Testis (tissue), 3 donors: Measurements from ENCODE around the gene PAGR1. TPM values are rescaled to one million over a fixed set of nuclear protein-coding genes. Genes with fewer than 3 reads are reported as not detected.
"Not testable (repeated sequence)": the region's sequence is repeated elsewhere in the genome, so short reads cannot be mapped to it uniquely, and the experiment has no call there.

Source experiments
- DNase-seq: peaks from one replicate; pipeline ENCODE4 v3.0.0-alpha.2; 2019
- H3K27ac ChIP-seq, 2 donors: fragments of 200-600 bp; sonication (generic); one replicate each; pipeline ENCODE4 v1.5.1; 2019
- H3K27me3 ChIP-seq: fragments of 200-600 bp; sonication (generic); one replicate; pipeline ENCODE4 v1.5.1; 2019
- H3K36me3 ChIP-seq: fragments of 200-600 bp; sonication (generic); one replicate; pipeline ENCODE4 v1.5.1; 2017; ENCODE audit warnings: low read depth; ENCODE audit errors: missing control alignments
- H3K4me1 ChIP-seq: fragments of 200-600 bp; sonication (generic); one replicate; pipeline ENCODE4 v1.5.1; 2019
- H3K4me3 ChIP-seq, 2 donors: fragments of 200-600 bp; sonication (generic); one replicate each; pipeline ENCODE4 v1.5.1; 2017 to 2019
- H3K9me3 ChIP-seq: fragments of 200-600 bp; sonication (generic); one replicate; pipeline ENCODE4 v1.5.1; 2017
- CTCF ChIP-seq, 3 experiments: fragments of 450-650 bp in 2 of 3; fragments of 200-600 bp in 1 of 3; sonication (generic) in 1 of 3; IDR thresholded peaks; one replicate each; pipeline ENCODE4 v1.5.1; 2016 to 2019; ENCODE audit warnings: antibody characterized with exemption in 3 of 3, mild to moderate bottlenecking in 2 of 3, moderate library complexity in 1 of 3
- POLR2A ChIP-seq: fragments of 450-650 bp; IDR thresholded peaks from one replicate; pipeline ENCODE4 v1.6.1; 2017; ENCODE audit warnings: antibody characterized with exemption, mild to moderate bottlenecking, moderate library complexity
- WGBS, 2 donors: methylation state at CpG; one replicate each; pipeline ENCODE4 v1.1.5; 2018; 5-methylcytosine and 5-hydroxymethylcytosine counted together
- intact Hi-C: fragments of 100-400 bp; cut with DNase I; formaldehyde crosslinking; loops from one replicate; pipeline ENCODE4 v1.15.1; 2023; ENCODE audit warnings: low total_unique reads
- polyA plus RNA-seq: library from polyadenylated mRNA; stranded (reverse); fragments of 350-450 nt; fragmentation: Illumina TruSeq; extraction: RNeasy Lipid Tissue Mini Kit (QIAGEN cat#74804); gene quantifications from one replicate; pipeline ENCODE4 v1.2.3, GENCODE V29; 2014; ENCODE audit warnings: low read depth, low replicate concordance; ENCODE audit not compliant: insufficient read depth
- small RNA-seq, 2 donors: library from RNA; depleted of rRNA; stranded (forward); fragments of <200 nt; gene quantifications; one replicate each; pipeline ENCODE3, GENCODE V24; 2016
- total RNA-seq, 2 donors: library from RNA; depleted of rRNA; stranded (reverse); fragments of >200 nt; gene quantifications; one replicate each; pipeline ENCODE4 v1.2.3, GENCODE V29; 2016

PAGR1 gene
- total and polyA plus RNA-seq, 3 donors from 2014 or later, result 36.1 to 68.4 (median 53.0) TPM

- no peaks in the 10 kb centered on the region for H3K9me3 ChIP-seq
- DNase-seq, result no peak
- TF ChIP-seq CTCF (IDR thresholded peaks at IDR 0.05) (no peak), POLR2A (no peak)
- no peak overlapping the region for H3K4me3 ChIP-seq
- H3K4me1 ChIP-seq, result peaks cover 3% of the 10 kb centered on the region
- no peak overlapping the region for H3K27ac ChIP-seq
- no peaks in the 10 kb centered on the region for H3K36me3 ChIP-seq
- 72 to 89% methylated on average over 5 to 8 of the region's 8 CpGs for WGBS, 2 donors
- H3K27me3 ChIP-seq, result no peaks in the 10 kb centered on the region
- intact Hi-C loops, result no loop called here
Observed at GRCh38 chr16:29868396-29869009, 52.6 kb downstream of the PAGR1 start.

- H3K27ac ChIP-seq, H3K4me3 ChIP-seq, H3K36me3 ChIP-seq, DNase-seq, H3K4me1 ChIP-seq, H3K27me3 ChIP-seq, H3K9me3 ChIP-seq, intact Hi-C loops: not testable (repeated sequence)
- WGBS, 2 donors, result 92 to 95% methylated on average over 8 of the region's 8 CpGs
Observed at GRCh38 chr16:29869067-29869466, 53.1 kb downstream of the PAGR1 start.

Small RNA genes within 50 kb of the gene (small RNA-seq; reads per million reads assigned to genes)
- 0 reads per million in 2 donors for gene AC009133.6
- gene AC120114.4, result 0 reads per million in 2 donors

Other genes with a start within 250 kb of the PAGR1 start
- gene SPN, start 152.9 kb upstream of the PAGR1 start, total RNA-seq, result under 1 TPM in 1 of 2 donors, not detected in 1; 0.74 TPM
- gene SPN, start 152.9 kb upstream of the PAGR1 start, polyA plus RNA-seq, result 3.2 TPM
- gene QPRT, start 137.0 kb upstream of the PAGR1 start, total RNA-seq, result 1 to 10 TPM; 4.3 to 7.6 TPM
- gene QPRT, start 137.0 kb upstream of the PAGR1 start, polyA plus RNA-seq, result 13.6 TPM
- gene C16orf54, start 70.2 kb upstream of the PAGR1 start, total RNA-seq, result under 1 TPM; 0.31 to 0.79 TPM
- gene C16orf54, start 70.2 kb upstream of the PAGR1 start, polyA plus RNA-seq, result 1.1 TPM
- gene ZG16, start 37.9 kb upstream of the PAGR1 start, total RNA-seq, result under 1 TPM in 1 of 2 donors, not detected in 1; 0.12 TPM
- not detected for gene ZG16, start 37.9 kb upstream of the PAGR1 start, polyA plus RNA-seq
- gene KIF22, start 25.4 kb upstream of the PAGR1 start, total RNA-seq, result 10 to 100 TPM; 79.8 to 85.1 TPM
- gene KIF22, start 25.4 kb upstream of the PAGR1 start, polyA plus RNA-seq, result 69.6 TPM
- gene MAZ, start 9.6 kb upstream of the PAGR1 start, total RNA-seq, result 100 to 1,000 TPM; 173 to 186 TPM
- gene MAZ, start 9.6 kb upstream of the PAGR1 start, polyA plus RNA-seq, result 217 TPM
- gene PRRT2, start 4.0 kb upstream of the PAGR1 start, total RNA-seq, result 10 to 100 TPM; 13.3 to 18.0 TPM
- gene PRRT2, start 4.0 kb upstream of the PAGR1 start, polyA plus RNA-seq, result 8.0 TPM
- 100 to 1,000 TPM; 147 to 224 TPM for gene MVP, start 4.3 kb downstream of the PAGR1 start, total RNA-seq
- 119 TPM for gene MVP, start 4.3 kb downstream of the PAGR1 start, polyA plus RNA-seq
- gene CDIPT, start 47.1 kb downstream of the PAGR1 start, total RNA-seq, result 100 to 1,000 TPM in 1 of 2 donors, 10 to 100 TPM in 1; 90.3 to 100 TPM
- 68.7 TPM for gene CDIPT, start 47.1 kb downstream of the PAGR1 start, polyA plus RNA-seq
- gene SEZ6L2, start 83.4 kb downstream of the PAGR1 start, total RNA-seq, result 10 to 100 TPM; 43.7 to 57.5 TPM
- 40.9 TPM for gene SEZ6L2, start 83.4 kb downstream of the PAGR1 start, polyA plus RNA-seq
- gene ASPHD1, start 84.3 kb downstream of the PAGR1 start, total RNA-seq, result 10 to 100 TPM in 1 of 2 donors, 1 to 10 TPM in 1; 6.2 to 13.7 TPM
- 11.1 TPM for gene ASPHD1, start 84.3 kb downstream of the PAGR1 start, polyA plus RNA-seq
- gene KCTD13, start 110.1 kb downstream of the PAGR1 start, total RNA-seq, result 100 to 1,000 TPM; 202 to 241 TPM
- gene KCTD13, start 110.1 kb downstream of the PAGR1 start, polyA plus RNA-seq, result 126 TPM
- gene TMEM219, start 145.9 kb downstream of the PAGR1 start, total RNA-seq, result 100 to 1,000 TPM; 160 to 203 TPM
- gene TMEM219, start 145.9 kb downstream of the PAGR1 start, polyA plus RNA-seq, result 280 TPM
- gene TAOK2, start 157.7 kb downstream of the PAGR1 start, total RNA-seq, result 100 to 1,000 TPM; 126 to 140 TPM
- gene TAOK2, start 157.7 kb downstream of the PAGR1 start, polyA plus RNA-seq, result 66.5 TPM
- gene HIRIP3, start 179.5 kb downstream of the PAGR1 start, total RNA-seq, result 10 to 100 TPM; 32.1 to 40.2 TPM
- gene HIRIP3, start 179.5 kb downstream of the PAGR1 start, polyA plus RNA-seq, result 57.3 TPM
- 10 to 100 TPM; 64.0 to 72.3 TPM for gene INO80E, start 180.1 kb downstream of the PAGR1 start, total RNA-seq
- 98.1 TPM for gene INO80E, start 180.1 kb downstream of the PAGR1 start, polyA plus RNA-seq
- gene DOC2A, start 194.9 kb downstream of the PAGR1 start, total RNA-seq, result 10 to 100 TPM; 28.3 to 45.3 TPM
- 75.1 TPM for gene DOC2A, start 194.9 kb downstream of the PAGR1 start, polyA plus RNA-seq
- gene C16orf92, start 207.0 kb downstream of the PAGR1 start, total RNA-seq, result 10 to 100 TPM; 12.4 to 91.3 TPM
- 20.3 TPM for gene C16orf92, start 207.0 kb downstream of the PAGR1 start, polyA plus RNA-seq
- 10 to 100 TPM; 51.8 to 82.7 TPM for gene TLCD3B, start 215.1 kb downstream of the PAGR1 start, total RNA-seq
- gene TLCD3B, start 215.1 kb downstream of the PAGR1 start, polyA plus RNA-seq, result 194 TPM
- 100 to 1,000 TPM; 373 to 521 TPM for gene ALDOA, start 249.6 kb downstream of the PAGR1 start, total RNA-seq
- 467 TPM for gene ALDOA, start 249.6 kb downstream of the PAGR1 start, polyA plus RNA-seq